ENCODE measurements around the gene SCYL1.
A peak's percentile ranks its signal among the peaks of the same experiment; 100 is the strongest.

Gene SCYL1

GRCh38 chr11:65551572-65552387 lies 26.9 kb downstream of the SCYL1 start:
- no peak overlapping the region for H4K12ac ChIP-seq (ENCODE audit: low read depth, low read length)
- no peak overlapping the region for H3K14ac ChIP-seq (ENCODE audit: low read length)
- no peak overlapping the region for H4K91ac ChIP-seq (ENCODE audit: low read depth, low read length)
- no peaks in the 10 kb centered on the region for H3K9me3 ChIP-seq (ENCODE audit: insufficient read depth, low read depth, low read length)
- H3K4me1 ChIP-seq (ENCODE audit: control insufficient read depth in 1 of 2, insufficient read depth in 2 of 2, low read length in 2 of 2): peaks cover 20% of the 10 kb centered on the region in 2 experiments
- H2BK120ac ChIP-seq (ENCODE audit: insufficient read depth, low read length, poor library complexity): no peak overlapping the region
- H3K79me2 ChIP-seq (ENCODE audit: control insufficient read depth, insufficient read depth, low read length, poor library complexity): no peaks in the 10 kb centered on the region
- no peak overlapping the region for H3K9ac ChIP-seq (ENCODE audit: low read length)
- H3K4me3 ChIP-seq (ENCODE audit: low read depth, low read length): no peak overlapping the region
- no peak overlapping the region for H3K23ac ChIP-seq (ENCODE audit: low read length)
- no peak overlapping the region for H2BK12ac ChIP-seq (ENCODE audit: low read length)
- H2AFZ ChIP-seq (ENCODE audit: insufficient read depth, low read length, poor library complexity): no peak overlapping the region
- peaks cover 3% of the 10 kb centered on the region for H3K79me1 ChIP-seq (ENCODE audit: low read length)
- no peaks in the 10 kb centered on the region for H3K36me3 ChIP-seq (ENCODE audit: control insufficient read depth in 1 of 2, insufficient read depth in 2 of 2, low read length in 2 of 2)
- H3K27me3 ChIP-seq (ENCODE audit: insufficient read depth, low read length): peaks cover 9% of the 10 kb centered on the region
- no peak overlapping the region for H3K18ac ChIP-seq (ENCODE audit: low read length)
- DNase-seq: peak in 1 of 2 donors; percentile 50
- H3K27ac ChIP-seq (ENCODE audit: low read depth, low read length): no peak overlapping the region
- no peak overlapping the region for H3K4ac ChIP-seq (ENCODE audit: low read depth, low read length)
- no peak overlapping the region for H2BK5ac ChIP-seq (ENCODE audit: low read depth, low read length, poor library complexity)
- WGBS (ENCODE audit: extremely low coverage, insufficient coverage, insufficient read length): no CpG with 5 or more reads among the region's 17 CpGs
- H4K8ac ChIP-seq (ENCODE audit: low read depth, low read length): no peak overlapping the region
- no peak overlapping the region for H3K4me2 ChIP-seq (ENCODE audit: low read length)
- H2AK5ac ChIP-seq (ENCODE audit: low read length): no peak overlapping the region

- Histone ChIP-seq H3K4me1 (ENCODE audit: control insufficient read depth in 1 of 2, insufficient read depth in 2 of 2, low read length in 2 of 2) (peaks cover 26 to 27% of the 10 kb centered on the region in 2 experiments), H3K27me3 (ENCODE audit: insufficient read depth, low read length) (peaks cover 6% of the 10 kb centered on the region), H3K79me2 (ENCODE audit: control insufficient read depth, insufficient read depth, low read length, poor library complexity) (no peaks in the 10 kb centered on the region), H3K23ac (ENCODE audit: low read length) (no peak overlapping the region), H3K9ac (ENCODE audit: low read length) (no peak overlapping the region), H3K18ac (ENCODE audit: low read length) (no peak overlapping the region), H2AK5ac (ENCODE audit: low read length) (no peak overlapping the region), H2BK120ac (ENCODE audit: insufficient read depth, low read length, poor library complexity) (no peak overlapping the region), H2AFZ (ENCODE audit: insufficient read depth, low read length, poor library complexity) (no peak overlapping the region), H3K4me2 (ENCODE audit: low read length) (no peak overlapping the region), H2BK12ac (ENCODE audit: low read length) (no peak overlapping the region), H2BK5ac (ENCODE audit: low read depth, low read length, poor library complexity) (no peak overlapping the region), H4K91ac (ENCODE audit: low read depth, low read length) (no peak overlapping the region), H3K36me3 (ENCODE audit: control insufficient read depth in 1 of 2, insufficient read depth in 2 of 2, low read length in 2 of 2) (no peaks in the 10 kb centered on the region), H3K79me1 (ENCODE audit: low read length) (peaks cover 4% of the 10 kb centered on the region), H3K4ac (ENCODE audit: low read depth, low read length) (no peak overlapping the region), H4K12ac (ENCODE audit: low read depth, low read length) (no peak overlapping the region), H3K4me3 (ENCODE audit: low read depth, low read length) (no peak overlapping the region), H3K14ac (ENCODE audit: low read length) (no peak overlapping the region), H4K8ac (ENCODE audit: low read depth, low read length) (no peak overlapping the region), H3K27ac (ENCODE audit: low read depth, low read length) (no peak overlapping the region), H3K9me3 (ENCODE audit: insufficient read depth, low read depth, low read length) (no peaks in the 10 kb centered on the region)
- no peak for DNase-seq
- whole genome bisulfite sequencing (ENCODE audit: extremely low coverage, insufficient coverage, insufficient read length): no CpG with 5 or more reads among the region's 9 CpGs
These were observed 27.6 kb downstream of the SCYL1 start for GRCh38 chr11:65552388-65552951.

DNA sequence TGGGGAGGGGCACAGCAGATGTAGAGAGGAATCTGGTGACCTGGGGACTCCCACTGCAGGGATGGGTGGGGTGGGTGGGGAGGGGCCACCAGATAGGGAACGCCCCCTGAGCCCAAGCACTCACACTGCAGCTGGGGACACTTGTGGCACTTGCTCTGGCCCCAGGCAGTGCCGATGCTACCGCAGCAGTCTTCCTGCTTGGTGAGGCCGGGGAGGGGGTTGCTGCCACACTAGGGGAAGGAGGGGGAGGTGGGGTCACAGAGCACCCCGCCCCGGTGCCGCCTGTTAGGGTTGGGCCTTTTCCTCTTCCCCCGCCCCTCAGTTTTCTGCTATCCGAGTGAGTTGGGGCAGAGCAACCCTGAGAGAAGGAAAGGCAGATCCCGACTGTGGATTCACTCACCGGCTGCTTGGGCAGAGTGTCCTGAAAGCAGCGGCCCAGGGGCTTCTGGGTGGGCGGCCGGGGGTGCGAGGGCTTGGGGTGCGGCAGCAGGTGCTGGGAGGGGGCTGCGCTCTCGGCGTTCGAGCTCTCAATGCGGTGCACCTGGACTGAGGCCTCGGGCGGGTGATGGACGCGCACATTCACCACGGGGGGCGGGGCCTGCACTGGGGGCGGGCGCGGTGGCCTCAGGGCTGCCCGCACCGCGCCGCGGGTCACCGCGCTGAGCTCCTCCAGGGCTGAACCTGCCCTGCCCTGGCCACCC lies 28.6 kb downstream of the SCYL1 start:
- Histone ChIP-seq H2BK12ac (ENCODE audit: low read length) (no peak overlapping the region), H4K12ac (ENCODE audit: low read depth, low read length) (no peak overlapping the region), H3K79me2 (ENCODE audit: control insufficient read depth, insufficient read depth, low read length, poor library complexity) (peaks cover 3% of the 10 kb centered on the region)

GRCh38 chr11:65554057-65554818 lies 29.4 kb downstream of the SCYL1 start:
- Histone ChIP-seq H2AK5ac (ENCODE audit: low read length) (peak overlapping the region; percentile 36), H3K27ac (ENCODE audit: low read depth, low read length) (no peak overlapping the region), H3K4me1 (ENCODE audit: control insufficient read depth in 1 of 2, insufficient read depth in 2 of 2, low read length in 2 of 2) (peaks cover 34 to 36% of the 10 kb centered on the region in 2 experiments), H2BK5ac (ENCODE audit: low read depth, low read length, poor library complexity) (no peak overlapping the region), H3K14ac (ENCODE audit: low read length) (peak overlapping the region; percentile 14), H3K27me3 (ENCODE audit: insufficient read depth, low read length) (no peaks in the 10 kb centered on the region), H3K9me3 (ENCODE audit: insufficient read depth, low read depth, low read length) (no peaks in the 10 kb centered on the region), H2AFZ (ENCODE audit: insufficient read depth, low read length, poor library complexity) (no peak overlapping the region), H3K18ac (ENCODE audit: low read length) (no peak overlapping the region), H3K36me3 (ENCODE audit: control insufficient read depth in 1 of 2, insufficient read depth in 2 of 2, low read length in 2 of 2) (no peaks in the 10 kb centered on the region), H4K91ac (ENCODE audit: low read depth, low read length) (peak overlapping the region; percentile 32), H3K79me1 (ENCODE audit: low read length) (peaks cover 18% of the 10 kb centered on the region), H4K8ac (ENCODE audit: low read depth, low read length) (no peak overlapping the region), H3K9ac (ENCODE audit: low read length) (no peak overlapping the region), H4K12ac (ENCODE audit: low read depth, low read length) (no peak overlapping the region), H2BK12ac (ENCODE audit: low read length) (peak overlapping the region; percentile 61), H3K79me2 (ENCODE audit: control insufficient read depth, insufficient read depth, low read length, poor library complexity) (peaks cover 6% of the 10 kb centered on the region), H3K23ac (ENCODE audit: low read length) (no peak overlapping the region), H3K4me3 (ENCODE audit: low read depth, low read length) (no peak overlapping the region), H3K4me2 (ENCODE audit: low read length) (peak overlapping the region; percentile 47), H2BK120ac (ENCODE audit: insufficient read depth, low read length, poor library complexity) (no peak overlapping the region), H3K4ac (ENCODE audit: low read depth, low read length) (no peak overlapping the region)
- WGBS (ENCODE audit: extremely low coverage, insufficient coverage, insufficient read length): no CpG with 5 or more reads among the region's 27 CpGs
- DNase-seq: no peak

More for the DNA sequence above, 28.6 kb downstream of the SCYL1 start:
- no peak overlapping the region for H3K4me3 ChIP-seq (ENCODE audit: low read depth, low read length)
- no peak overlapping the region for H4K91ac ChIP-seq (ENCODE audit: low read depth, low read length)
- no peak overlapping the region for H3K18ac ChIP-seq (ENCODE audit: low read length)
- WGBS (ENCODE audit: extremely low coverage, insufficient coverage, insufficient read length): no CpG with 5 or more reads among the region's 37 CpGs
- H3K4me1 ChIP-seq (ENCODE audit: control insufficient read depth in 1 of 2, insufficient read depth in 2 of 2, low read length in 2 of 2): peaks cover 27 to 28% of the 10 kb centered on the region in 2 experiments
- H3K9me3 ChIP-seq (ENCODE audit: insufficient read depth, low read depth, low read length): no peaks in the 10 kb centered on the region
- H3K27ac ChIP-seq (ENCODE audit: low read depth, low read length): no peak overlapping the region
- no peak overlapping the region for H2BK5ac ChIP-seq (ENCODE audit: low read depth, low read length, poor library complexity)
- no peak overlapping the region for H3K23ac ChIP-seq (ENCODE audit: low read length)
- no peak overlapping the region for H3K14ac ChIP-seq (ENCODE audit: low read length)
- no peak overlapping the region for H2AK5ac ChIP-seq (ENCODE audit: low read length)
- no peak overlapping the region for H3K9ac ChIP-seq (ENCODE audit: low read length)
- H4K8ac ChIP-seq (ENCODE audit: low read depth, low read length): no peak overlapping the region
- peaks cover 10% of the 10 kb centered on the region for H3K79me1 ChIP-seq (ENCODE audit: low read length)
- H2AFZ ChIP-seq (ENCODE audit: insufficient read depth, low read length, poor library complexity): no peak overlapping the region
- no peaks in the 10 kb centered on the region for H3K36me3 ChIP-seq (ENCODE audit: control insufficient read depth in 1 of 2, insufficient read depth in 2 of 2, low read length in 2 of 2)
- DNase-seq: peak; percentile 56 to 79
- no peak overlapping the region for H2BK120ac ChIP-seq (ENCODE audit: insufficient read depth, low read length, poor library complexity)
- H3K4ac ChIP-seq (ENCODE audit: low read depth, low read length): no peak overlapping the region
- H3K27me3 ChIP-seq (ENCODE audit: insufficient read depth, low read length): no peaks in the 10 kb centered on the region
- H3K4me2 ChIP-seq (ENCODE audit: low read length): peak overlapping the region; percentile 47

Data from trophoblast cell (in vitro differentiated cells and primary cell).